ENCODE results near the gene TBCC.
"Not testable (repeated sequence)": the region's sequence is repeated elsewhere in the genome, so short reads cannot be mapped to it uniquely, and the experiment has no call there.

The TBCC gene

GRCh38 chr6:42745640-42746462 lies at the start of gene TBCC:
TSS of gene TBCC (minus strand) at chr6:42746103. CDS start at chr6:42746073, 30 bp downstream.
- peak; percentile 90 for DNase-seq (ENCODE audit: low read depth)

- no peak for DNase-seq (ENCODE audit: low read depth)
Measured at GRCh38 chr6:42795651-42796050, 49.7 kb upstream of the TBCC start.

- no peak for DNase-seq (ENCODE audit: low read depth)
Measured at GRCh38 chr6:42791706-42792320, 45.9 kb upstream of the TBCC start.

GRCh38 chr6:42790549-42791181 lies 44.8 kb upstream of the TBCC start:
- no peak for DNase-seq (ENCODE audit: low read depth)

GRCh38 chr6:42788671-42789070 lies 42.8 kb upstream of the TBCC start:
- no peak for DNase-seq (ENCODE audit: low read depth)

- DNase-seq (ENCODE audit: low read depth): no peak
Measured at GRCh38 chr6:42787063-42787472, 41.2 kb upstream of the TBCC start.

GRCh38 chr6:42786525-42786985 lies 40.7 kb upstream of the TBCC start:
- DNase-seq (ENCODE audit: low read depth): no peak

GRCh38 chr6:42784717-42785498 lies 39.0 kb upstream of the TBCC start:
- DNase-seq (ENCODE audit: low read depth): no peak

GRCh38 chr6:42783876-42784642 lies 38.2 kb upstream of the TBCC start:
- no peak for DNase-seq (ENCODE audit: low read depth)

GRCh38 chr6:42783177-42783875 lies 37.4 kb upstream of the TBCC start:
- peak; percentile 68 for DNase-seq (ENCODE audit: low read depth)

GRCh38 chr6:42782689-42783176 lies 36.8 kb upstream of the TBCC start:
- DNase-seq (ENCODE audit: low read depth): peak; percentile 66

GRCh38 chr6:42781796-42782688 lies 36.1 kb upstream of the TBCC start, which contains the start of gene BICRAL:
TSS of gene BICRAL (plus strand) at chr6:42782052. CDS start at chr6:42822023, 39,971 bp downstream.
- DNase-seq (ENCODE audit: low read depth): peak; percentile 60

- DNase-seq (ENCODE audit: low read depth): no peak
Measured at GRCh38 chr6:42781546-42781795, 35.6 kb upstream of the TBCC start.

GRCh38 chr6:42779521-42779920 lies 33.6 kb upstream of the TBCC start:
- no peak for DNase-seq (ENCODE audit: low read depth)

GRCh38 chr6:42778122-42778521 lies 32.2 kb upstream of the TBCC start:
- no peak for DNase-seq (ENCODE audit: low read depth)

GRCh38 chr6:42777126-42777822 lies 31.4 kb upstream of the TBCC start:
- no peak for DNase-seq (ENCODE audit: low read depth)

GRCh38 chr6:42774821-42775487 lies 29.1 kb upstream of the TBCC start:
- not testable (repeated sequence) for DNase-seq (ENCODE audit: low read depth)

GRCh38 chr6:42774201-42774600 lies 28.3 kb upstream of the TBCC start:
- DNase-seq (ENCODE audit: low read depth): no peak

GRCh38 chr6:42771741-42772100 lies 25.8 kb upstream of the TBCC start:
- DNase-seq (ENCODE audit: low read depth): no peak

Measured in activated gamma-delta T cell treated with anti-CD3 and anti-CD28 coated beads, Interleukin-2, amount 50 U/mL, for 16 hours (primary cell).